Transverse colon (tissue), 4 donors: ENCODE results near the gene SCN1A.

Experiments
- CTCF ChIP-seq, 5 experiments: fragments of 200-600 bp in 3 of 5; fragments of 450-650 bp in 2 of 5; sonication (generic) in 3 of 5; IDR thresholded peaks; 1 replicate in 2 of 5; 2 replicates in 3 of 5; pipeline ENCODE4 v1.5.1; 2016 to 2017; ENCODE audit warnings: antibody characterized with exemption in 5 of 5, inconsistent platforms in 3 of 5, mild to moderate bottlenecking in 2 of 5, moderate library complexity in 1 of 5
- POLR2A ChIP-seq: fragments of 450-650 bp; IDR thresholded peaks from one replicate; pipeline ENCODE4 v1.6.1; 2016; ENCODE audit warnings: antibody characterized with exemption, mild to moderate bottlenecking, moderate library complexity
- POLR2AphosphoS5 ChIP-seq, 3 donors: sonication (generic); formaldehyde crosslinking; IDR thresholded peaks; one replicate each; pipeline ENCODE4 v1.6.1; 2016; ENCODE audit warnings: antibody characterized with exemption in 3 of 3

DNA sequence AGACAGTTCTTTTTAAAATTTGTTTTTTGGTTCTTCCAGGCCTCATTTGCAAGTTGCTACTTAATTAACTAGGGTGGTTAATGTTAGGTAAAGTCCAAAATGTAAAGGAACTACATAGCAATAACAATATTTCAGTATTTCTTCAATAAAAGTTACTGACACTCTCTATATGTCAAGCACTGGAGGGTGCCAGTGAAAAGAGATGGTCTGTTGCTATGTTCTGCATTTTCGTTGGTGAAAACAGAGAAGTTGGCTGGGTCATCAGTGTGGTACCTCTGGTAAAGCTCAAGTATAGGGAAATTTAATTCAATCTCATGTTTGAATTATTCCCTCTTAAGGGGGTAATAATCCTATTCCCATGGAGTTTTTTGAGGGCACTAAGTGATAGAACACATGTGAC lies 16.3 kb upstream of the SCN1A start:
- TF ChIP-seq CTCF (IDR thresholded peaks at IDR 0.05) (no peak), POLR2AphosphoS5 (IDR thresholded peaks at IDR 0.05) (no peak), POLR2A (no peak)
